ENCODE data around the gene PALD1.

DNA sequence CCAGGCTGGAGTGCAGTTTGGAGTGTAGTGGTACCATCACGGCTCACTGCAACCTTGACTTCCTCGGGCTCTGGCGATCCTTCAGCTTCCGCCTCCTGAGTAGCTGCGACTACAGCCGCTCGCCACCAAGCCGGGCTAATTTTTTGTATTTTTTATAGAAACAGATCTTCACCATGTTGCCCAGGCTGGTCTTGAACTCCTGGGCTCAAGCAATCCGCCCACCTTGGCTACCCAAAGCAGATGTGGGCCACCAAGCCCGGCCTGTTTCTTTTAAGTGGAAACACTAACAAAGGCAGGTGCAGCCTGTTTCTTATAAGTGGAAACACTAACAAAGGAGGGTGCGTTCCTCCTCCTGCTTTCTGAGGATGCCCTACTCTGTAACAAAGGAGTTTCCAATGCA, 105.8 kb downstream of the PALD1 start:
- TF ChIP-seq, protein P1, sequence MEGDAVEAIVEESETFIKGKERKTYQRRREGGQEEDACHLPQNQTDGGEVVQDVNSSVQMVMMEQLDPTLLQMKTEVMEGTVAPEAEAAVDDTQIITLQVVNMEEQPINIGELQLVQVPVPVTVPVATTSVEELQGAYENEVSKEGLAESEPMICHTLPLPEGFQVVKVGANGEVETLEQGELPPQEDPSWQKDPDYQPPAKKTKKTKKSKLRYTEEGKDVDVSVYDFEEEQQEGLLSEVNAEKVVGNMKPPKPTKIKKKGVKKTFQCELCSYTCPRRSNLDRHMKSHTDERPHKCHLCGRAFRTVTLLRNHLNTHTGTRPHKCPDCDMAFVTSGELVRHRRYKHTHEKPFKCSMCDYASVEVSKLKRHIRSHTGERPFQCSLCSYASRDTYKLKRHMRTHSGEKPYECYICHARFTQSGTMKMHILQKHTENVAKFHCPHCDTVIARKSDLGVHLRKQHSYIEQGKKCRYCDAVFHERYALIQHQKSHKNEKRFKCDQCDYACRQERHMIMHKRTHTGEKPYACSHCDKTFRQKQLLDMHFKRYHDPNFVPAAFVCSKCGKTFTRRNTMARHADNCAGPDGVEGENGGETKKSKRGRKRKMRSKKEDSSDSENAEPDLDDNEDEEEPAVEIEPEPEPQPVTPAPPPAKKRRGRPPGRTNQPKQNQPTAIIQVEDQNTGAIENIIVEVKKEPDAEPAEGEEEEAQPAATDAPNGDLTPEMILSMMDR (conservative IDR thresholded peaks at IDR 0.05): no peak
- TF ChIP-seq ZFX (IDR thresholded peaks at IDR 0.05): no peak
